Hepatocyte (in vitro differentiated cells): ENCODE data around the gene TSPAN4.

Experiments used
- CTCF ChIP-seq: fragments of 200-600 bp; sonication (generic); IDR thresholded peaks from 2 replicates; pipeline ENCODE4 v1.5.1; 2016; ENCODE audit warnings: antibody characterized with exemption, mild to moderate bottlenecking; ENCODE audit not compliant: poor library complexity
- EZH2phosphoT487 ChIP-seq: fragments of 200-600 bp; sonication (generic); IDR thresholded peaks from one replicate; pipeline ENCODE4 v1.6.1; 2018; ENCODE audit warnings: antibody characterized with exemption, mild to moderate bottlenecking, low read depth, moderate library complexity; ENCODE audit not compliant: unreplicated experiment, severe bottlenecking

- TF ChIP-seq CTCF: peak; percentile 14
- no peak for TF ChIP-seq EZH2phosphoT487
Observed at GRCh38 chr11:850775-851763, 8.4 kb downstream of the TSPAN4 start.
